GM23248 (cell line): ENCODE measurements around the gene ASB2. TPM values are rescaled to one million over a fixed set of nuclear protein-coding genes. Genes with fewer than 3 reads are reported as not detected.

ENCODE experiments used
- DNase-seq: peaks from one replicate; pipeline ENCODE4 v3.0.0-alpha.2; 2015
- H2AFZ ChIP-seq: fragments of 200-600 bp; sonication (generic); 2 replicates; pipeline ENCODE4 v1.6.1; 2016; ENCODE audit warnings: antibody characterized with exemption
- H3F3A ChIP-seq: fragments of 200-600 bp; sonication (generic); 2 replicates; pipeline ENCODE4 v1.6.1; 2016; ENCODE audit warnings: mild to moderate bottlenecking, antibody characterized with exemption, mixed run types; ENCODE audit not compliant: insufficient read depth
- H3K27ac ChIP-seq: fragments of 200-600 bp; sonication (generic); 2 replicates; pipeline ENCODE4 v1.5.1; 2016; ENCODE audit warnings: mild to moderate bottlenecking
- H3K27me3 ChIP-seq: fragments of 200-600 bp; sonication (generic); replicated peaks from 2 replicates; pipeline ENCODE4 v1.6.1; 2016; ENCODE audit warnings: mild to moderate bottlenecking; ENCODE audit not compliant: insufficient read depth
- H3K36me3 ChIP-seq: fragments of 200-600 bp; sonication (generic); 2 replicates; pipeline ENCODE4 v1.6.1; 2016; ENCODE audit warnings: low read depth, mild to moderate bottlenecking
- H3K4me1 ChIP-seq: fragments of 200-600 bp; sonication (generic); 2 replicates; pipeline ENCODE4 v1.6.1; 2016; ENCODE audit warnings: mild to moderate bottlenecking; ENCODE audit not compliant: insufficient read depth
- H3K4me2 ChIP-seq: fragments of 200-600 bp; sonication (generic); one replicate; pipeline ENCODE4 v1.6.1; 2016; ENCODE audit warnings: mild to moderate bottlenecking; ENCODE audit not compliant: unreplicated experiment
- H3K4me3 ChIP-seq: fragments of 200-600 bp; sonication (generic); 2 replicates; pipeline ENCODE4 v1.5.1; 2016; ENCODE audit warnings: mild to moderate bottlenecking
- H3K79me2 ChIP-seq: fragments of 200-600 bp; sonication (generic); 2 replicates; pipeline ENCODE4 v1.6.1; 2016; ENCODE audit warnings: mild to moderate bottlenecking; ENCODE audit not compliant: insufficient read depth
- H3K9ac ChIP-seq: fragments of 200-600 bp; sonication (generic); 2 replicates; pipeline ENCODE4 v1.6.1; 2016; ENCODE audit warnings: mild to moderate bottlenecking
- H3K9me2 ChIP-seq: fragments of 200-600 bp; sonication (generic); 2 replicates; pipeline ENCODE4 v1.6.1; 2016; ENCODE audit warnings: mixed run types, mild to moderate bottlenecking, moderate library complexity; ENCODE audit not compliant: insufficient read depth
- H3K9me3 ChIP-seq: fragments of 200-600 bp; sonication (generic); one replicate; pipeline ENCODE4 v1.6.1; 2017; ENCODE audit warnings: low read depth
- H4K20me1 ChIP-seq: fragments of 200-600 bp; sonication (generic); 2 replicates; pipeline ENCODE4 v1.6.0; 2016; ENCODE audit not compliant: insufficient read depth
- EZH2 ChIP-seq: fragments of 200-600 bp; sonication (generic); IDR thresholded peaks from 2 replicates; pipeline ENCODE4 v1.6.1; 2018; ENCODE audit warnings: antibody characterized with exemption, mild to moderate bottlenecking; ENCODE audit not compliant: insufficient read depth, poor library complexity, severe bottlenecking
- EZH2phosphoT487 ChIP-seq: fragments of 200-600 bp; sonication (generic); IDR thresholded peaks from 2 replicates; pipeline ENCODE4 v1.6.1; 2018; ENCODE audit warnings: antibody characterized with exemption, moderate library complexity, mild to moderate bottlenecking, low read depth; ENCODE audit not compliant: insufficient read depth
- WGBS, 2 experiments: methylation state at CpG; one replicate each; pipeline ENCODE4 v1.1.6; 2015 to 2017; ENCODE audit warnings: low lambda C conversion rate in 2 of 2, low coverage in 1 of 2; ENCODE audit errors: missing lambda C conversion rate in 2 of 2; 5-methylcytosine and 5-hydroxymethylcytosine counted together
- in situ Hi-C: fragments of 300-500 bp; cut with MboI; formaldehyde crosslinking; loops from 2 replicates; pipeline ENCODE4 v1.15.0; 2020
- polyA plus RNA-seq: library from polyadenylated mRNA; unstranded; fragments of >200 nt; fragmentation: Nextera tagmentation; extraction: Ambion mirVana; gene quantifications from 2 replicates; pipeline ENCODE4 v1.2.1, GENCODE V29; 2016
- total RNA-seq: library from RNA; depleted of rRNA; stranded (reverse); fragments of >200 nt; shearing (Covaris generic); gene quantifications from 2 replicates; pipeline ENCODE4 v1.2.3, GENCODE V29; 2014; rRNA removed

ASB2 gene, protein sequence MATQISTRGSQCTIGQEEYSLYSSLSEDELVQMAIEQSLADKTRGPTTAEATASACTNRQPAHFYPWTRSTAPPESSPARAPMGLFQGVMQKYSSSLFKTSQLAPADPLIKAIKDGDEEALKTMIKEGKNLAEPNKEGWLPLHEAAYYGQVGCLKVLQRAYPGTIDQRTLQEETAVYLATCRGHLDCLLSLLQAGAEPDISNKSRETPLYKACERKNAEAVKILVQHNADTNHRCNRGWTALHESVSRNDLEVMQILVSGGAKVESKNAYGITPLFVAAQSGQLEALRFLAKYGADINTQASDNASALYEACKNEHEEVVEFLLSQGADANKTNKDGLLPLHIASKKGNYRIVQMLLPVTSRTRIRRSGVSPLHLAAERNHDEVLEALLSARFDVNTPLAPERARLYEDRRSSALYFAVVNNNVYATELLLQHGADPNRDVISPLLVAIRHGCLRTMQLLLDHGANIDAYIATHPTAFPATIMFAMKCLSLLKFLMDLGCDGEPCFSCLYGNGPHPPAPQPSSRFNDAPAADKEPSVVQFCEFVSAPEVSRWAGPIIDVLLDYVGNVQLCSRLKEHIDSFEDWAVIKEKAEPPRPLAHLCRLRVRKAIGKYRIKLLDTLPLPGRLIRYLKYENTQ
- total RNA-seq (not detected in 2 replicates), polyA plus RNA-seq (0.06 and 0.18 TPM in 2 replicates)

- H3K4me3 ChIP-seq, result no peak within 1 kb of the TSS
- H3K36me3 ChIP-seq, result no peaks in the 10 kb centered on the region
- no peaks in the 10 kb centered on the region for H3F3A ChIP-seq
- DNase-seq, result no peak
- H4K20me1 ChIP-seq, result no peaks in the 10 kb centered on the region
- no peaks in the 10 kb centered on the region for H3K79me2 ChIP-seq
- WGBS, 2 experiments, result 35 to 46% methylated on average over 12 of the region's 12 CpGs
- in situ Hi-C loops, result no loop called here
- no peak within 1 kb of the TSS for H3K4me2 ChIP-seq
- H3K9me2 ChIP-seq, result no peaks in the 10 kb centered on the region
- no peak within 1 kb of the TSS for H3K27ac ChIP-seq
- H3K9me3 ChIP-seq, result no peaks in the 10 kb centered on the region
- H3K4me1 ChIP-seq, result no peaks in the 10 kb centered on the region
- TF ChIP-seq EZH2phosphoT487 (no peak), EZH2 (no peak)
- H2AFZ ChIP-seq, result no peak within 1 kb of the TSS
- H3K27me3 ChIP-seq, result 0 out of 2 replicates have a peak, but pooled peaks cover 13% of the 10 kb centered on the region
- H3K9ac ChIP-seq, result no peak within 1 kb of the TSS
Measured at GRCh38 chr14:93976477-93977057, at the start of gene ASB2. Gene ASB2 (minus strand): TSS chr14:93976570. CDS start chr14:93964539, 12,031 bp downstream.

- H4K20me1 ChIP-seq, result no peaks in the 10 kb centered on the region
- no peaks in the 10 kb centered on the region for H3K9me3 ChIP-seq
- H3K4me1 ChIP-seq, result no peaks in the 10 kb centered on the region
- peak; percentile 18 for DNase-seq
- no peaks in the 10 kb centered on the region for H3K36me3 ChIP-seq
- no peaks in the 10 kb centered on the region for H3K27me3 ChIP-seq
- no peaks in the 10 kb centered on the region for H3F3A ChIP-seq
- no peaks in the 10 kb centered on the region for H3K79me2 ChIP-seq
- H3K4me3 ChIP-seq, result peak overlapping the region; percentile 75
- H3K9me2 ChIP-seq, result no peaks in the 10 kb centered on the region
- no peak overlapping the region for H3K27ac ChIP-seq
- H2AFZ ChIP-seq, result peak overlapping the region; percentile 67
- TF ChIP-seq EZH2phosphoT487 (no peak), EZH2 (no peak)
- in situ Hi-C loops, result no loop called here
- no peak overlapping the region for H3K9ac ChIP-seq
- H3K4me2 ChIP-seq, result no peak overlapping the region
- 65 to 66% methylated on average over 6 of the region's 6 CpGs for WGBS, 2 experiments
Measured at GRCh38 chr14:94025720-94026119, 49.4 kb upstream of the ASB2 start.

DNA sequence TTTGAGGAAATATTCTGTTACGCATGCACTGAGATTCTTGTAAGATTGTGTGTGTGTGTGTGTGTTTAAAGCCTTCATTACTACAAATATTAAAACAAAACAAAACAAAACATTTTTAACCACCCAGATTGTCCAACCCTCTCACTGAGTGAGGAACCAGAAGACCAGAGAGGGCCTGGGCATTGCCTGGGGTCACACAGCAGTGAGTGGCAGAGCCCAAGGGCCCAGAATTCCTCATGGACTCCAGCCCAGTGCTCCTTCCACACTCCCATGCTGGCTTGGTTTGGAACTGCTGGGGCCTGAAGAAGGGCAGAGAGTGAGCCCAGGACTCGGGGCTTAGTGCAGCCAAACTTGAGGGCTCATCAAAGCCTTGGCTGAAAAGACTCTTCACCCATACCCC, 48.2 kb upstream of the ASB2 start:
- Histone ChIP-seq H3K9ac (no peak overlapping the region), H4K20me1 (no peaks in the 10 kb centered on the region), H3K9me3 (no peaks in the 10 kb centered on the region), H3K4me3 (no peak overlapping the region), H3F3A (no peaks in the 10 kb centered on the region), H3K4me2 (no peak overlapping the region), H3K9me2 (no peaks in the 10 kb centered on the region), H2AFZ (no peak overlapping the region), H3K27me3 (no peaks in the 10 kb centered on the region), H3K4me1 (no peaks in the 10 kb centered on the region), H3K36me3 (no peaks in the 10 kb centered on the region), H3K79me2 (no peaks in the 10 kb centered on the region), H3K27ac (no peak overlapping the region)
- in situ Hi-C loops, result no loop called here
- WGBS, 2 experiments, result 82 to 90% methylated on average over 2 of the region's 2 CpGs
- no peak for DNase-seq
- TF ChIP-seq EZH2phosphoT487 (no peak), EZH2 (no peak)

- WGBS, 2 experiments, result 49 to 53% methylated on average over 10 of the region's 10 CpGs
- no peaks in the 10 kb centered on the region for H3K9me3 ChIP-seq
- in situ Hi-C loops, result no loop called here
- no peak overlapping the region for H3K4me2 ChIP-seq
- no peak overlapping the region for H3K27ac ChIP-seq
- no peak overlapping the region for H3K4me3 ChIP-seq
- no peaks in the 10 kb centered on the region for H3K36me3 ChIP-seq
- H2AFZ ChIP-seq, result no peak overlapping the region
- DNase-seq, result no peak
- no peaks in the 10 kb centered on the region for H3K9me2 ChIP-seq
- no peak overlapping the region for H3K9ac ChIP-seq
- TF ChIP-seq EZH2 (no peak), EZH2phosphoT487 (no peak)
- H3F3A ChIP-seq, result no peaks in the 10 kb centered on the region
- H3K27me3 ChIP-seq, result no peaks in the 10 kb centered on the region
- H3K79me2 ChIP-seq, result no peaks in the 10 kb centered on the region
- no peaks in the 10 kb centered on the region for H4K20me1 ChIP-seq
- no peaks in the 10 kb centered on the region for H3K4me1 ChIP-seq
Measured at GRCh38 chr14:94022532-94023411, 46.4 kb upstream of the ASB2 start.
